Subcutaneous adipose tissue (tissue), 4 donors: ENCODE data around the gene GAMT. TPM values are rescaled to one million over a fixed set of nuclear protein-coding genes. Genes with fewer than 3 reads are reported as not detected.

ENCODE experiments used
- total RNA-seq, 4 donors: library from RNA; depleted of rRNA; stranded (reverse); fragments of >200 nt; gene quantifications; one replicate each; pipeline ENCODE4 v1.1.0, GENCODE V29; 2016
- TF ChIP-seq, protein P1 (sequence below): fragments of 450-650 bp; IDR thresholded peaks from one replicate; pipeline ENCODE4 v1.5.1; 2016; ENCODE audit warnings: low read depth, mild to moderate bottlenecking, control low read depth, antibody characterized with exemption, moderate library complexity

GAMT gene
- total RNA-seq, 4 donors from 2014 or later: 4.2 to 29.3 (median 17.2) TPM

DNA sequence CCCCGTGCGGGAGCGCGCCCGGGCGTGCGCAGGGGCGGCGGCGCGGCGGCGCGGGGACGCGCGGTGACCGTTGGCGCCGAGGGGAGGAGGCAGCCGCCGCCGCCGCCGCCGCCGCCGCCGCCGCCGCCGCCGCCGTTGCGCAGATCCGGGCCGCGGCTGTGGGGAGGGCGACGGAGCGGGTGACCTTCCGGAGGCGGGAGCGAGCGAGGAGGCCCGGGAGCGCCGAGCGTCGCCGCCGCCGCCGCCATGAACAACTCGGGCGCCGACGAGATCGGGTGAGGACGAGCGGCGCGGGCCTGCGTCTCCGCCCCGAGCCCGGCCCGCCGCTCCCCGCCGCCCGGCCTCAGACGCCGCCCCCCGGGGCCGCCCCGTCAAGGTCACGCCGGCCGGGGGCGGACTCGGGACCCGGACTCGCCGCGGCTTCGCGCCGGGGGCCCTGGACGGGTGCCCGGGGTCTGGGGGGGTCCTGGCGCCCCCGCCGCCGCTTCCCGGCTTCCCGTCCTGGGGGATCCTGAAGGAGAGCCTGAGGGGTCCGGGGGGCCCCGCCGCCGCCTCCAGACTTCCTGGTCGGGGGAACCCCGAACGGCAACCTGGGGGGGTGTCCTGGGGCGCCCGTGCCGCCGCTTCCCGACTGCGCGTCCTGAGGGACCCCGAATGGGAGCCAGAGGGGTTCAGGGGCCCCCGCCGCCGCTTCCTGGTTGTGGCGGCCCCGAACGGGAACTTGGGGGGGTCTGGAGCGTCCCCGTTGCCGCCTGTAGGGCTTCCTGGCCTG, 6.4 kb upstream of the GAMT start, which contains the start of gene DAZAP1:
Gene DAZAP1 (plus strand): TSS at position 59 of the 772 bp plus-strand sequence. CDS start 188 bp downstream, at position 247.
- TF ChIP-seq, protein P1, sequence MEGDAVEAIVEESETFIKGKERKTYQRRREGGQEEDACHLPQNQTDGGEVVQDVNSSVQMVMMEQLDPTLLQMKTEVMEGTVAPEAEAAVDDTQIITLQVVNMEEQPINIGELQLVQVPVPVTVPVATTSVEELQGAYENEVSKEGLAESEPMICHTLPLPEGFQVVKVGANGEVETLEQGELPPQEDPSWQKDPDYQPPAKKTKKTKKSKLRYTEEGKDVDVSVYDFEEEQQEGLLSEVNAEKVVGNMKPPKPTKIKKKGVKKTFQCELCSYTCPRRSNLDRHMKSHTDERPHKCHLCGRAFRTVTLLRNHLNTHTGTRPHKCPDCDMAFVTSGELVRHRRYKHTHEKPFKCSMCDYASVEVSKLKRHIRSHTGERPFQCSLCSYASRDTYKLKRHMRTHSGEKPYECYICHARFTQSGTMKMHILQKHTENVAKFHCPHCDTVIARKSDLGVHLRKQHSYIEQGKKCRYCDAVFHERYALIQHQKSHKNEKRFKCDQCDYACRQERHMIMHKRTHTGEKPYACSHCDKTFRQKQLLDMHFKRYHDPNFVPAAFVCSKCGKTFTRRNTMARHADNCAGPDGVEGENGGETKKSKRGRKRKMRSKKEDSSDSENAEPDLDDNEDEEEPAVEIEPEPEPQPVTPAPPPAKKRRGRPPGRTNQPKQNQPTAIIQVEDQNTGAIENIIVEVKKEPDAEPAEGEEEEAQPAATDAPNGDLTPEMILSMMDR: no peak

DNA sequence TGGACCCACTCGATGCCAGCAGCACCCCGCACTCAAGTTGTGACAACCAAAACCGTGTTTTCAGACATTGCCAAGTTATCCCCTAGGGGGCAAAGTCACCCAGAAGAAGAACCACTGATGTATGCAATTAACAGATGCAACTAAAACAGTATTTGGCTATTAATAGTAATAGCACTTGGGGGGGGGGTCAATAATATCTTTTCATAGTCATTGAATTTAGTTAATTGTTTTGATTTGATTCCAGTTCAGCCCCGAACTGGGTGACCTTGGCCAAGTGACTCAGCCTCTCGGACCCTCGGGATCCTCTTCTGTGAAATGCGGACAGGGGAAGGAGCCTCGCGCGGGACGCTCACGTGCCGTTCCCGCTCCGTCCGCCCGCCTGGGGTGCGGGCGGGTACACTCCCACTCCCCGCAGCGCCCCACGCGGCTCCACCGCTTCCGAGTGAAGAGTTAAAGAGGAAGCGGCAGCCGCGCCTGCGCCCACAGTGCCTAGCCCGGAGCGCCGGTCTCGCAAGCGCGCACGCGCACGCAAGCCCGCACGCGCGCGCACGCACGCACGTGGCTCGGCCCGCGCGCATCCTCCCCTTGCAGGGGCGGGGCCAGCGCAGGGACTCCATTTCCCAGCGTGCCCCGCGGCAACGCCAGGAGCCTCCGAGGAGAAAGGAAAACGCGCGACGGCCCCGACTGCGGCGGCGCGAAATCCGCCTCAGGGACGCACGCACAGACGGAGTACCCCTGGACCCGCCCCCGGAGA, 5.6 kb upstream of the GAMT start:
- TF ChIP-seq, protein P1: no peak

DNA sequence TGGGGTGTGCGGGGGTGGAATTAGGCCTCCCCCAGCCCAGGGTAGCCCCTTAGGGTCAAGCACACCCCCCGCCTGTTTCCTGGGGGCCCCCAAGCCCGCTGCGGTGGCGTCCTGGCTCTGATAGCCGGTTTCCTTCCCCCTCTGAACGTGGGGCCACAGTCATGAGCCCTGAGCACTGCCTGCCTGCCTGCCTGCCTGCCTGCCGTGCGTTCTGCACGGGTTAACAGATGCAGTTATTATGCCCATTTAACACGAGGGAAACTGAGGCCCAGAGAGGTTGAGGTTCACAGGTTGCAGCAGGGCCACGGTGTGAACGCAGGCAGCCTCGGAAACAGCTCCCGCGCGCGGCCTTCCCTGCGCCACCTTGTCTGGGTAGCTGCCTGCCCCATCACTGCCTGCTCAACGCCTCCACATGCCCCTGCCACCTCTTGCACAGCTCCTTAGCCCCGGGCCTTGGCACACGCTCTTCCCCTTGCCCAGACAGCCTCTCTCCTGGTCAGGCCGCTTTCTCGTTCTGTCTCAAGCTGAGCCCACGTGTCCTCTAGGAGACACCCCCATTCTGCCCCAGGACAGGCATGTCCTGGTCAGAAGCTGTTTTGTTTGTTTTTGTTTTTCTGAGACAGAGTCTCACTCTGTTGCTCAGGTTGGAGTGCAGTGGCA, 1.2 kb upstream of the GAMT start:
- TF ChIP-seq, protein P1: no peak

DNA sequence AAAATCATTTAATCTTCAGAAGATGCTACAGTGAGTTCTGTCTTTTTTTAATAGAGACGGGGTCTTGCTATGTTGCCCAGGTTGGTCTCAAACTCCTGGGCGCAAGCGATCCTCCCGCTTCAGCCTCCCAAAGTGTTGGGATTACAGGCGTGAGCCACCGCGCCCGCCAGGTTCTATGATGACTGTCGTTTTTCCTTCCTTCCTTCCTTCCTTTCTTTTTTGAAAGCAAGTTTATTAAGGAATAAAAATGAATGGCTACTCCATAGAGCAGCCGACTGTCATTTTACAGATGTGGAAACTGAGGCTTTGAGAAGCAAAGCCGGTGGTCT, 511 bp upstream of the GAMT start:
- TF ChIP-seq, protein P1: no peak

DNA sequence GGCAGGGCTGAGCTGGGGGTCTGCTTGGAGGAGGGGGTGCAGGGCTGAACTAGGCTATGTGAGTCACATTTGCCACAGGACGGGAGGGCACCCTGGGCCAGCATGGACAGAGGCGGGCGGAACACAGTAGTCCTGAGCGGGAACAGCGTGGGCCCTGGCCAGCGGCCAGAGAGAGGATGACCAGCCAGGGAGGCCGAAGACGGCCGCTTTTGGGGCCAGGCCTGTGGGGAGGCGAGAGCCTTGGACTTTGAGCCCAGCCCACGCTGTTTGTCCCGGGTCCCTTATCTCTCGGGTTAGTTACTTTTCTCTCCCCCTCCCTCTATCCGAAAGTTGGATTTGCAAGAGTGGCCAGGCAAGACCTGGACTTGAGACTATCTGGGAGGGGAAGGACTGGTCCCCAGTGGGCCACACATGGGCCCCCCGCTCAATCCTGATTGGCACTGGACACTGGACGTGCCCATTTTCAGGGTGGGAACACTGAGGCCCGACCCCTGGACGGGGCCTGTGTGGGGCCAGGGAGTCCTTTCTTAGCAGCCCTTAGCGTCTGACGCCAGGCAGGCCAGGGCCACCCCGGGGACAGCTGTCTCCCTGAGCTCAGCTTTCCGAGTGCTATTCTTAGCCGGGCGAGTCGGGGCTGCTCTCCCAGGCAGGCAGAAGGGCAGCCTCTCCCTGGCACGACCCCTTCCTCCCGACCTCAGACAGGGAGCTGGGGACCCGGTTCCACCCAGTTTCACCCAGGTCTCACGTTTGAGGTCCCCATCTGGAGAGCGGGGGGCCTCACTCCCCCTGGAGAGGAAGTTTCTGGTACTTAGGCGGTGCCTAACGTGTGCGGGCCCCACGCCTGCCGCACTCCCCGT, 833 bp downstream of the GAMT start:
- TF ChIP-seq, protein P1: no peak

DNA sequence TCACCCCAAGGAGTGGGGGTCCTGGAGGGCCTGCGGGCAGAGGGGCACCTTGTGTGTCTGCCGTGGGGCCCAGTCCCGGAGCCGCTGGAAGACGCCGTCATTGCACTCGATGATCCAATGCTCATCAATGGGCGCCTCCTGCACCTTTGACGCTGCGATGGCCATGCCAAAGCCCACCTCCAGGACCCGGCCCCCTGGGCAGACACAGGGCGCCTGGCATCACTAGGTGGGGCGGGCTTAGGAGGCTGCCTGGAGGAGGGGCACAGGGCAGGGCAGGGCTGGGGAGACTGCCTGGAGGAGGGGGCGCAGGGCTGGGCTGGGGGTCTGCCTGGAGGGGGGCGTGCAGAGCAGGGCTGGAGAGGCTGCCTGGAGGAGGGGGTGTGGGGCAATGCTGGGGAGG, 1.6 kb downstream of the GAMT start:
- TF ChIP-seq, protein P1: no peak
